22Rv1 (cell line): ENCODE data around the gene SLX4IP.

Source experiments
- CTCF ChIP-seq: fragments of 450-650 bp; IDR thresholded peaks from 2 replicates; pipeline ENCODE4 v1.5.1; 2017; ENCODE audit warnings: mild to moderate bottlenecking
- ZFX ChIP-seq: fragments of 450-650 bp; IDR thresholded peaks from 2 replicates; pipeline ENCODE4 v1.6.1; 2017; ENCODE audit warnings: antibody characterized with exemption, borderline replicate concordance

GRCh38 chr20:10645205-10645570 lies 210.1 kb downstream of the SLX4IP start:
- TF ChIP-seq CTCF (no peak), ZFX (no peak)
